ENCODE measurements around the gene TRABD2B.

The TRABD2B gene

DNA sequence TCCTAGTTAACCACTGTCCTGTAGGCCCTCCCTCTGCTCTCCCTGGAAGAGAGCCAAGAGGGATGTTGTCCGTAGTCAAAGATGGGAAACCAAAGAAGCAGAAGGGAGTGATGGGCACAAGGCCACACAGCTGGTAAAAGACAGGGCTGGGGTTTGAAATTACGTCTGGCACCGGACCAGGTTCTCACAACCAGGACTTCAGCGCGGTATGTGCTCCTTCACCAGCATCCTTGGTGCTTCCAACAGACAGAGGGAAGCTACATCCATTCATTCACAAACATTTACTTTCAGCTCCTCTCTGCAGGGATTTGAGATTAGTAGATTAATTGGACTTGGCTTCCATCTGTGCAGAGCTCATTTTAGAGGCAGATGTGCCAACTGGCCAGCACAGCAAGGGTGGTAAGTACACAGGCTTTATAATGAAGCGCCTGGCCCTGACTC lies 191.2 kb downstream of the TRABD2B start:
- peak in 5 of 58 donors; percentile 7 to 27 (median 15) for DNase-seq

DNA sequence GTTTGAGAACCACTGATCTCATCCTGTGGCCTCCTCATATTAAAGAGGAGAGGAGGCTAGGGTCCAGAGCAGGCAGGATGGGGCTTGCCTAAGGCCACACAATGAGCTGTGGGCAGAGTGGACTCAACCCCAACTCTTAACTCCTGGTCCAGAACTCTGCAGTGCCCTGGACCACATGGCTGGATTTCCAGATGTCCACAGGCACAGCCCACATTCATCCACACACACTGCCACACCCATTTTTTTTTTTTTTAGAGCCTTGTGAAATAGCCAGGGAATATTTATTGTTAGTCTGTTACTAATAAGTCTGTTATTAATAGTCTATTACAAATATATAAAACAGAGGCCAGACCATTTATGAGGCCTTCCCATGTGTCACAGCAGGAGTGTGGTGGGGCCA lies 192.2 kb downstream of the TRABD2B start:
- DNase-seq = no peak

DNA sequence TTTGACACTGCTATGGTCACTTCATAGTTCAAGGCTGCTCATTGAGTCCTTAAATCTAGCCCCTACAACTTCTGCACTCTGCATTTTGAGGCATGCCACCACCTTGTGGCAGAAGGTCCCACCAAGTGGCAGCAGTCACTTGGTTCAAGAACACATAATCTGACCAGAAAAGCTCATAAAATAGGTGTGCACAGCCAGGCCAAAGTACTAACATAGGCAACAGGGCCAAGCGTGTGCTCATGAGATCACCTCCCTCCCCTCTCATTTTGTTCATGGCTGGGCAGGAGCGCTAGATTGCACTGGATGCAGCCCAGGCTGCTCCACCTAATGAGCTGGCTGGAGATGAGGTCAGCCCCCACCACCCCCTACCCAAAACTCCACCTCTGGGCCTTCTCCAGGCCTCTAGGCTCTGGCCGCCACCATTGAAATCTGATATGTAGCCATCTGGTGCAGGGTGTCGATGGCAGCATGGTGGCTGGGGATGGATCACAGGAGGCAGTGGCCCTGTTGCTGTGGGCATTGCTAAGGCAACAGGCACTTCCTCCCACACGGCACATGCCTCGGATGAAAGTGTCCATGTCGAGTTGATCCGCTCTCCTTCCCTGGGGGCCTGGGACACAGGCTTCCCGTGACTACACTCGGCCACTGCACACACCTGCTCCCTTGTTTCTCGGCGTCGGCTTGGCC lies 193.2 kb downstream of the TRABD2B start:
- no peak for DNase-seq

DNA sequence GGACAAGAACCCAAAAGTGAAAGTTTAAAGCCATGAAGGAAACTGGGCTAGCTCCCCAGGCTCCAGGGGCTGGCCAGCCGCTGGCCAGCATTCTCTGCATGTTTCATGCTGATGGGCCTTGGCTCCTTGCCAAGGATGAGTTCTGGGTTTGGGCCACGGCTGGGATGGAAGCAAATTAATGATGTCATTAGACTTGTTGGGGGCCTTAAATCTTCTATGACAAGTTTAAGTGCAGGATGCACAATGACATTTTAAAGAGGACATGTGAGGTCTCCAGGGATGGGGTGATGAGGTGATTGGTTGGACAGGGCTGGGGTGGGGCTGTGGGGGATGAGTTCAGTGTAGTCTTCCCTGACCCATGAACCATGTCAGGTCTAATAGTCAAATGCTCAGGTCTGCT lies 199.6 kb downstream of the TRABD2B start:
- DNase-seq = peak in 1 of 58 donors; percentile 9

DNA sequence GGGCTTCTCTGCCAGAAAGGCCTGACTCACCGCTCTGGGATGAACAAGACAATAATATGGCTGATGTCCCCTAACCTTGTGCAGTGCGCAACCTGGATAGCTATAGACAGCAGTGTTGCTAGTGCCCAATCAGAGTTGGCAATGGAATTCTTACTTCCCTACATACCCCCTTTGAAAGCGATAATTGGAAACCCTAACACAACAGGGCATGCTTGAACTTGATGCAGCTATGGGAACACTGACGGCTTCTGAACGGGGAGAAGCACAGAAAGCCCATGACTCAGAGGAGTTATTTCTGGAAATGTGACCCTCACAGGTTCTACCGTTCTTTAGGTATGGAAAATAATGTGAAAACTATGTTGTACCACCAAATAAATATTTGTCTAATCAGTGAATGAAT lies 200.6 kb downstream of the TRABD2B start:
- DNase-seq = no peak

DNA sequence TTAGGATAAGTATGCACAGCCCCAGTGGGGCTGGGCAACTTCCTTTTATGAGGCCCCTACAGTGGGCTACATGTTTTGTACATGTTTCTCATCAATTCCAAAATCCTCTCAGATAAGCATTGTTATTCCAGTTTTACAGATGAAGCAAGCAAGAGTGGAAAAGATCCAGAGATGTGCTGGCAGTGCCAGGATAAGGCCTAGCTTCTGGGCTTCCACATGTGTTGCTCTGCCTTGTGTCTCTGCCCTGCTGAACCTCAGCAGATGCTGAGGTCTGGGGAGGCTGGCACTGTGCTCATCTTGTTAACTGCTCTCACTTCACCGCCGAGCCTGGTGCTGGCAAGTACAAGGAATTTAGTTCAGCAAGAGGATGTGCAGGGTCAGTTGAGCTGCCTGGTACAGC lies 202.1 kb downstream of the TRABD2B start:
- no peak for DNase-seq

DNA sequence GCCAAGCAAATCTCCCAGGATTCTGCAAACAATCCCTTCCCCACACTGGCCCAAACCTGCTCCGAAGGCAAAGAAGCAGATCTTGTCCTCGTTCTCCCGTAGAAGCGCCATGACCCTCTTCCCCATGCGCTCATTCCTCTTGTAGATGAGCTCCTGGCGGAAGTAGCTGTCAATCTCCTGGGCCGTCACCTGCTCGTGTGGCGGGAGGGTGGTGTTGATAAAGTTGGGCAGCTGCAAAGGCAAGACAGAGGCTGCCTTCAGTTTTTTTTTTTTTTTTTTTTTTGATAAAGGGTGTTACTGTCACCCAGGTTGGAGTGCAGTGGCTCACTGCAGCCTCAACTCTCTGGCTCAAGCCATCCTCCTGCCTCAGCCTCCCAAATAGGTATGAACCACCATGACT lies 202.7 kb downstream of the TRABD2B start:
- DNase-seq = no peak

DNA sequence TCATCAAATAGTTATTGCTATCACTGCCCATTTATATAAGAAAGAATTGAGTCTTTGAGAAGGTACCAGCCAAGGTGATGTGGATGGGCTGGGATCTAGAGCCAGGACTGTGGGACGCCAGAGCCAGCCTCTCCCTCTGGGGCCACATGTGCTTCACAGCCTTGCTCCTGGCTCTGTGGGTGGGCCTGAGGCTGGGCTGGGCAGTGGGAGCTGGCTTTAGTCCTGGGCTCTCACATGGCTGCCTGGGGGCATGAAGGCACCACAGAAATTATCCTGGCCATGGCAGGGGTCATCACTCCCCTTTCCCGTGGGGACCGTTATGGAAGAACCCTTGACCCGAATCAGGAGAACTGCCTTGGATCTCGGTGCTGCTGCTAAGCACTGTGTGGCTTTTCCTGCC lies 203.1 kb downstream of the TRABD2B start:
- DNase-seq = no peak

DNA sequence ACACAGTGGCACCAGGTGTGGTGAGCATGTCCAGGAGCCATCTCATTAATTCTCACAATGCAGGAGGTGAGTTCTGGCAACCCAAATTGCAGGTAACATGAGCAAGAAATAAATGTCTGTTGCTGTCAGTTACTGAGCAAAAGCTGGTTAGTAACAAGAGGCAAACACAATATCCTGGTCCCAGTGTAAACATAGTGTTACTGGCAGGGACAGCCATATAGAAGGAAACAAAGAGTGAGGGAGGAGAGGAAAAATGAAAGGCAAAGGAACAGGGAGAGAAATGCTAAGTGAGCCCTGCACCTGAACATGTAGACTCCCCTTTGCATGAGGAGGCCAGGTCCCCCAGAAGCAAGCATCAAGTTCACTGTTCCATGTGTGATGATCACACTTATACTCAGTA lies 203.6 kb downstream of the TRABD2B start:
- DNase-seq = no peak

DNA sequence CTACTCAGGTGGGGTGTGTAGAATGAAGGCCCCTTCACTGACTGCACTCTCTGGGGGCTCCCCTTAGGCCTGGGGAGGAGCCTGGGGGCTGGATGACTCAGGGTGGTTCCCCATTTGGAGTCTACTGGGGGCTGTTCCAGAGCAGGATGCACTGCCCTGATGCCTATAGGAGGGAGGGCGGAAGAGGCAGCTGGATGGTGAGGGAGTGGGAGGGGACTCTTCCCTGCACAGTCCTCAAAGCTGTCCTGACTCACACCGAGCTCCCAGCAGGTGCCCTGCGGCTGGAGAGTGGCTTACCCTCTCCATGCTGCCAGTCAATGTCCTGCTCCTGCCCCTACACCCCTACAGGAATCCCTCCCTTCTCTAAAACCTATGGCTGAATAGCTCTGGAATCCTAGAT lies 204.4 kb downstream of the TRABD2B start:
- DNase-seq = no peak

DNA sequence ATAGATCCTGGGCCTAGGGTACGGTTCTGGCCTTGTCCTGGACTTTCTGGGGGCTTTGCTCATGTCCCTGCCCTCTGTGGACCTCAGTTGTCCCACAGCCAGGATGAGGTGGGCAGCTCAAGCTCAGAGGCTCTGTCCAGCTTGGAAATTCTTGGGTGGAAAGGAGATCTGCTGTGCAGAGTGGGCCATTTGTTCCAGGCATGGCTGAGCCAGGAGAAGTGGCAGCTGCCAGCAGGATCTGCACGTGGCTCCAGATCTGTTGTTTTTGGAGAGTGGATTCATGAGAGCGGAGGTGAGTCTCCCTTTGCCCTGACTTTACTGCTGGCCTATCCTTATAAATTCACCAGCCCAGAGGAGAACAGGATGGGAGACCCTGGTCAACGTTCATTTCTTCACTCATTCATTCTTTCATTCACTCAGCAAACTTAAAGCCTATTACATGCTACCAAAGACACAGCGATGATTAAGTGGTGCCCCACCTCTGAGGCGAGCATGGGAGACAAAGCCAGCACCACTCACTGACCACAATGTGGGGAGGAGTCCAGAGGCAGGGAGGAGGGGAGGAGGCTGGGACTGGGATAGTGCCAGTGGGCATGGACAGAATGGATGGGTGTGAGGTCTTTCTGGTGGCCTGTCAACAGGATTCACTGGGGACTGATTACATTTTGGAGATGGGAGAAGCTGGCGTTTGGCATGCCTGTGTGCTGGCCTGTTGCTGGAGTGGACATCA lies 205.1 kb downstream of the TRABD2B start:
- no peak for DNase-seq

DNA sequence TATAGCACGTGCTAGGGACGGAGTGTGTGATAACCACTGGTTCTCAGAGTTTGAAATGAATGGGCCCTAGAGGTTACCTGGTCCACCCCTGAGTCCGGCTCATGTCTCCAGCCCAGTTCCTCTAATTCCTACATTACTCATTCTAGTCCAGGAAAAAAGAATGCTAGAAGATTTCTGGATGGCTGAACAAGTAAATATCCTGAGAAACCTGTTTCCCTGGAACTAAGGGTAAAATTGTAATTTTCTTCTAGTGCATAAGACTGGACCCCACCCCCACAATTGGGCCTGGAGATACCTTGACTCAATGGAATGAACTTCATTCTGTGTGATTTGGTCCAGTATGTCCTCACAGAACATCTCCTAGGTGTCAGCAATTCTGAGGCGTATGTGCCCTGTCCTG lies 208.4 kb downstream of the TRABD2B start:
- no peak for DNase-seq

DNA sequence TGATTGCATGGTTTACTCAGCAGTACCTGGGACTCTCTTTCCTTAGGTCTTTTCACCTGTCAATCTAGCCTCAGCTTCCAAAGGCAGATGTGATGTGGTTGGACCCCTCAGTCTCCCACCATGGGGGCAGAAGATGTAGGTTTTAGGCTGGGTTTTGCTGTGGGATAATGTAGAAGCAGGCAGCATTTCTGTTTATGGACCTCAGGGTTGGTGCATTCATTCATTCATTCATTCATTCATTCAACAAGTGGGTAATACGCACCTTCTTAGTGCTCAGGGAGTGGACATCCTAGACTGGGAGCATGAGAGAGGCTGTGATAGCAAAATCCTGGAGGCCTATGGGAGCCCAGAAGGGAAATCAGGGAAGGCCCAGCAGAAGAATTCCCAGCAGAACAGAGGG lies 209.6 kb downstream of the TRABD2B start:
- no peak for DNase-seq

DNA sequence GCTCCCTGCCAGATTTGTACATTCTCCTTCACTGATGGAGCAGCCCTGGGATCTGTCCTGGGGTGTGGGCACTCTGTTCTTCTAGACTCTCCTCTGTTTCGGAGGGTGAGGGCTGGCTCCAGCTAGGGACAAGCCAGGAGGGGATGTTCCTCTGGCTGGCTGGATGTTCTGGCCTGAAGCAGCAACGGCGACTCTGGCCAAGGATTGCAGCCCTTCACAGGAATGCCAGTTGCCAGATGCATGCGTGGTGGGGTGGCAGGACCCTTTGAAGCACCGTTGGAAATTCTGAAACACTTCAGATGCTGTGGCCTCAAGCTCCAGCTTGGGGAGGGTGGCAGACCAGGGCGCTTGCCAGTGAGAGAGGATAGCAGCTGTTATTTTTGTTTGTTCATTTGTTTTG lies 210.9 kb downstream of the TRABD2B start:
- DNase-seq = no peak

DNA sequence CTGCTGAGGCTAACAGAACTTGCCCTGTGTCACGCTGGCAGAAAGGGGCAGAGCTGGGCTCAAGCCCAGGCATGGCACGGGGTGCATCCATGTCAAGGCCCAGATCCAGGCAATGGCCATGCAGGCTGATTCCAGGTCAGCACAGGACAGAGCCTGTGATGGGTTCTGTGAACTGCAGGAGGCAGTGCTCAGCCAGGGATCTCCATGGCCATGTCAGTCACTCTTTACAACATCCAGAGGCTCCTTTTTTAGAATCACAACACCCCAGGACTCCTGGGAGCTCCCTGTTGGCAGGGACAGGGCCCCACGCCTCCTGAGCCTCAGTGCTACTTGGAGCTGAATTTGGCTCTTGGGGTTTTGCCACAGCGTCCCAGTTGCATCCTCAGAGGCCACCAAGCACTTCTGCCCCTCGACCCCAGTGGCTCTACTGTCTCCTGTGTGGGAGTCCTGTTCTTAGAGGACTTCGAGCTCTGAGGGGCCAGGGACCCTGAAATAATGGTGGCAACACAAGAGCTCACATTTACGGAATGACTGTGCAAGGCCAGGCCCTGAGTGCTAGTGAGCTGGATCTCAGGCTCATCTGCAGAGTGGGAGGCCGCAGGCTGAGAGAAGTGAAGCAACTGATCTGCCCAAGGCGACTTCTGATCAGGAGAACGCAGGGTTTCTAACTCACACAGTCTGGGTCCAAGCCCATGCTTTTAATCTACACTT lies 211.5 kb downstream of the TRABD2B start:
- DNase-seq = peak in 1 of 58 donors; percentile 1

DNA sequence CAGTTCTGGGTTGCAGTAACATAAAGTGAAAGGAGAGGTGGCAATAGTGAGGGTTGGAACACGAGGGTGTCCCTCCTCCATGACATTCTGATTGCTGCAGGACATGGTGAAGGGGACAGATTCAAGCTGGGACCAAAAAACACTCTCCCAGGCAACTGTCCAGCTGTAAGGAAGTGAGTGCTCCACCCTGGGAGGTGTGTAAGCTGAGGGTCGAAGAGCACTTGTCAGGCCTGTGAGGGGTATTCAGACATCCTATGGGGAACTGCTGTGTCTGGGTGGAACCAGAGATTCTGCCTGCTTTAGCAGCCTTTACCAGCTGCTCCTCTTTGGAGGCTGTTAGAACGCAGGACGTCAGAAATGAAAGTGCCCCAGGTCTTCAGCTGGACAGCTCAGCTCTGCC lies 212.1 kb downstream of the TRABD2B start:
- DNase-seq = no peak

DNA sequence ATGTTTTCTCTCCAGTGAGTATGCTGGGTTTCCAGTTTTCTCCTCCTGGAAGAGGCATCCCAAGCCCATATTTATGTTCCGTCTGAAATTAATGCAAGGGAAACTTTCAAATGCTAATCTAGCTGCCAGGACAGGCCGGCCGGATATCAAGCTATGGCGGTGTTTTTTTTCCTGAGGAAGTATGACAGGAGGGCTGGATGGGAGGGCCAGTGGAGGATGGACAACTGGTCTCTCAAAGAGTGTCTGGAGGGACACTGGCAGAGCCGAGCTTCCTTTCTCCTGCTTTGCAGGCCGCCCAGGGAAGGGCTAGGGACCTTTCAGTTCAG lies 212.7 kb downstream of the TRABD2B start:
- DNase-seq = no peak

DNA sequence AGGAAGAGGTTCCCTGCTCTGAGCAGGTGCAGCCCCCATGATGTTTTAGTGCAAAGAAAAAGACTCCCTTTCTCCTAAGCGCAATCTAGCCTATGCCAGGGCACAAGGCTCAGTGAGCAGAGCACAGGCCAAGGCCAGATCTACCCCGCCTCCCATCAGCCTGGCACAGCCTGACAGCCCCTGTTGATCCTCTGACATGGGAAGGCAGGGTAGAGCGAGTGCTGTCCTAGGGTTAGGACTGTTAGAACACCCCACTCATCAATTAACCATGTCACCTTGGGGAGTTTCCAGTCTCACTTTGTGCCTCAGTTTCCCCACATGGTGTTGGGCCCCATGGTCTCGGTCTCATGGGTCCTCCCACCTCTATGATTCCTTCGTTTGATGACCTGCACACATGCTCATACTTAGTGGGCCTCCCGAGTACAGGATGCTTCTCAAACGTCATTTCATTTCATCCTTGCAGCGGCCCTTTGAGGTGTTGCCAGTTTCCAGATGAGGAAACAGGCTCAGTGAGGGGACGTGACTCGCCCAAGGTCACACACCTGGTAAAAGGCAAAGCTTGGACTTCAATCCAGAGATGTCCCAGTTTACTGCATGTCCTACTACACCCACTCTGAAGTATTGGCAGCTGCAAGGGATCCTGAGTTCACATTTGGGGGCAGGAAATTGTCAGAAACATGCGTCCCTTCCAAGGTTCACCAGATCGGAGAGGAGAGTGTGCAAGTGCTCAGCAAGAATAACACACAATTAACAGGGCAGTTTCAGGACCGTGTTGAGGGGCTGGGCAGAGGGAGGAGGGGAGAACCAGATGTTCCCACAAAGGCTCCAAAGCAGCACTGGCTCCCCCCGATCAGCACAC lies 213.3 kb downstream of the TRABD2B start:
- no peak for DNase-seq

DNA sequence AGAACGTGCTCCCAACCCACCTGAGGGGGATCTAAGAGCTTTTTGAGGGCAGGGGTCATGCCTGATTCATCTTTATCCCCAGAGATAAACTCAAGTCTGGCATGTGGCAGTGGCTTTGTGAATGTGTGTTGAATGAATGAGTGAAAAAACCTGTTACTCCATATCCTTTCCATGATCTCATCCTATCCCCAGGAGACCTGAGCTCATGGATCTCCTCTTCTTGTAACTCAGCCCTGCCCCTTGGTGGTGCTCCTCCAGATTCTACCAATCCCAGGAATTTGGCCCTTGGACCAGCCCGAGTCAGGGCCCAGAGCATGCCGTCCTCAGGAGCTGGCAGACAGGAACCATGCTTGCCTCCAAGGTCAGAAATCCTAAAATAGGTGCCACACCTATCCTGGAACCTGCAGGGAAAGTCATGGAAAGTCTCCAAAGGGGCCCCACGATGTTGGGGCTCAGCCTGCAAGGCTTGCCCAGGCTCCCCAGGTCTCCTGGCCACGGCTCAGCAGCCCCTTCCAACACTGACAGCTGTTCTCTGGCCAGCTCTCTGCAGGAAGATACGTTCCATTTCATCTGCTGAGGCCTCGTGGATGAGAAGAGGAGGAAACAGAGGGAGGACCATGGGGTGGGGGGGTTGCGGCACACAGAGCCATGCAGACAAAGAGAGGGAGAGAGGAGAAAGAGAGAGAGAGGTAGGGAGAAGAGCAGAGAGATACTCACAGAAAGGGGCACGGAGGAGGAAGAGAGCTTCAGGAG lies 214.6 kb downstream of the TRABD2B start:
- DNase-seq = no peak

DNA sequence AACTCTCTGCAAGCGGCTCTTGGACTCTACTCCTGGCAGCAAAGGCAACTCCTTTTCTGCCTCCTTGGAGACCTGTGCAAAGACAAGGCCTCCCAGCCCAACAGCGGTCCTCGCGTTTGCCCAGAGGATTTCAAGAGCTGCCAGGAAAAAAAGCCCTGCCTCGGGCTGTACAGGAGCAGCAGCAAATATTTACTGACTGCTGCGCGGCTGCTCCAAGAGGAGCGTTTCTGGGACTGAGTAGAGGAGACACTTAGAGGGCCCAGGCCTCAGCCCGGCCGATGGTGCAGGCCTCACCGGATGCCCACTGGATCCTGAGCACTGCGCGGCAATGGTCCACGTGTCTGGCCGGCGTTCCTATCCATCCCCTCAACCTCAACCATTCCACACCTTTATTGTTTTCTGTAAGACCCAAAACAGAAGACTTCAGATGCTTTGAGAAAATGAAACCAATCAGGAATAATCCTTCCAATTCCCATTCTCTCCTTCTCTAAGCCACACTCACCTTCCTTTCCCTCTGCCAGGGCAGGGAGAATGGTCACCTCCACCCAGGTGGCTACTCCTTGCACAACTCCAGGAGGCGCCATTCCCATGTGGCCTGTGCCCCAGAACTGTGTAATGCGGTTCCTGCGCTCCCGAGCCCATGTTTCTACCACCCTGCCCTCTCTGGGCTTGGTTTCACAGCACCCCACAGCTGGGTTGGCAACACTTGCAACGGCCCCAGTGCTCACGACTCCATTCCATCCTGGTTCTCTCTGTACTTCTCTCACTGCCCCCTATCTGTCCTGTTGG lies 215.8 kb downstream of the TRABD2B start:
- DNase-seq = peak in 9 of 58 donors; percentile 5 to 24 (median 18)

Data from anterior cingulate cortex (tissue), 58 donors.